NCI-H1694 (cell line): ENCODE results near the gene ABCC4.

Experiments
- DNase-seq: peaks from one replicate; lab custom pipeline; 2025; lab: John Stamatoyannopoulos, UW

The ABCC4 gene

DNA sequence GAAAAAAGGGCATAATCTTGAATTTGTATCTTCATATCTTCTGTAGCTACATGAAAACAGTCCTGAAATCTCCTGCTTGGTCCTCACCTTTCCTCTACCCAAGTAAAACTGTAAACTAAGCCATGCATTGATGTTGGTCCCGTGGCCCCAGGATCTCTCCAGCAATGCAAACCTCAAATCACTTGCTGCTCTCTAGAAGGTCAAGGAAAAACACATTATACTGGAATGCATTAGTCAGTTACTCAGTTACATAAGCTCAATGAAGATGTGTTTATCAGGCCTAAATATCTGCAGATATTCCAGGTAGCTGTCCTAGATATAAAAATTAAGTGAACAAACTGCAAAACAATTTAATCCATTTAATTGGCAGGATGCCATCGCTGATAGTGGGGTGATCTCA lies 261.8 kb downstream of the ABCC4 start:
- no peak for DNase-seq

DNA sequence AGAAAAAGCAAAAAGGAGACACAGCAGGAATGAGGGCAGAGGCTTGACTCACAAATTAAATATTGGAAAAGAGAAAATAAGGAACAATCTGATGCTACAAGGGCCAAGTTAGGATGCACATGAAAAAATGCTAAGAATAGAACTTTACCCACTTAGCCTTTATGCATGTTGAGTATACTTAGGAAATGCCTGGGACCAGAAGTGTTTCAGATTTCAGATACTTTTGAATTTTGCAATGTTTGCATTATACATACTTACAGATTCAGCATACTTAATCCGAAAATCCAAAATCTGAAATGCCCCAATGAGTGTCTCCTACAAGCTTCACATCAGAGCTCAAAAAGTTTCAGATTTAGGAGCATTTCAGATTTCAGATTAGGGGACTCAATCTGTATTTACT lies 262.3 kb downstream of the ABCC4 start:
- no peak for DNase-seq

DNA sequence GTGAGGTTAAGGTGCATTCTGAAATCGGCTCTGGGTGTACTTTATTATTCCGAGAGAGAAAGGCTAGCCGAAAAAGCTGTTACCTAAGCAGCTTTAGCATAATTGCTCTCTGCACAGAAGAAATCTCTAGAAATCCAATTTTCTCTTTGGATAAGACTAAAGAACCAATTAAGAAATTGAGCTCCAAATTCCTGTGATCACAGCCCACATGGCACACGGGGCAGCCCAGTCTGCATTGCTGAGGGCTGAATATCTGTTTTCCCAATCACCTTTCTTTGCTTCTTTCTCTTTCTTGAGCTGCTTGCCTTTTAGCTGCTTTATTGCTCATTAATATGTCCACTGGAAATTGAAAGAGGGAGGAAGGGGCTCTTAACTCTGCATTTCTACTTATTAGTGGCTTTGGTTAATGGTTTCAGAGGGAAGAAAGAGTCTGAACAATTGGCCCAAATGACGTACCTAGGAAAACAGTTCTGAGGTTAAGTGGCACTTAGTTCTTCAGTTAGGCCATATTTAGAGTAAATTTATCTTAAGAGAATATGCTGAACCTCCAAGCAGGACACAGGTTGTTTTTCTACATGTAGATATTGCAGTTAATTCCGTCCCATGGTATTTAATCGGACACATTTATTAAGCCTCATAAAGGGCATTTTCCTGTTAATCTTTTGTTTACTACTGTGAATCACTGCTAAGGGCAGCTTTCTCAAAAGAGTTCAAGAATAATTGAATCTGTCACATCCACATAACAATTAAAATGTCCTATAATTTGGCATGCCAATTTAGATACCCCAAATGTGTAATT lies 265.7 kb downstream of the ABCC4 start:
- no peak for DNase-seq

DNA sequence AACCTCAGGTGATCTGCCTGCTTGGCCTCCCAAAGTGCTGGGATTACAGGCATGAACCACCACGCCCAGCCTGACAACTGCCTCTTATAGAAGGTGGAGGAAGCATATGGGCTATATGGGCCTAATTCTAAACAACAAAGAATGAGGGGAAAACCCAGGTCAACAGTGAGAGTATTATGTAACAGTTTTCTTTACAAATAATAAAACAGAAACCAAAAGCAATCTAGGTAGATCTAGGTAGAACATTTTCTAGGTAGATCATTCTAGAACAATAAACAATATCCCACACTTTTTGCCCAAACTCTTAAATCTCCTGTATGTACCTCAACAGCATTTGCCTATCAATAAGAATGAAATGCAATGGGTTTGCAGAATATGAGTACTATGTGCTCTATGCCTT lies 267.4 kb downstream of the ABCC4 start:
- no peak for DNase-seq

DNA sequence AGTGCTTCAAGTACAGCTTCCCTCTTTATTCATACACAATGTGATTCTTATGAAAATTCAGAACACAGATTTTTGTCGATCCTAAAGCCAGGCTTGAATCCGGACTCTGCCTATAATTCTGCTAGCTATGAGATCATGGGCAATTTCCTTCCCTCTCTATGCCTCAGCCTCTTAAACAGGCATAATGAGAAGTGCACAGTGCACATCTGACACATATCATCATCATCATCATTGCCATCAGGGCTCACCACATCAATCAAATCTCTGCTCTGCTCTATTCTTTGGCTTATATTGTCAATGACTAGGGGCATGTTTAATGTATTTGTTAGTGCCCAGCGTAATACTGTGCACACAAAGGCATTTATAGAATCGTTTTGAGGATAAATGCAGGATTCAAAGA lies 269.1 kb downstream of the ABCC4 start:
- DNase-seq, result no peak

DNA sequence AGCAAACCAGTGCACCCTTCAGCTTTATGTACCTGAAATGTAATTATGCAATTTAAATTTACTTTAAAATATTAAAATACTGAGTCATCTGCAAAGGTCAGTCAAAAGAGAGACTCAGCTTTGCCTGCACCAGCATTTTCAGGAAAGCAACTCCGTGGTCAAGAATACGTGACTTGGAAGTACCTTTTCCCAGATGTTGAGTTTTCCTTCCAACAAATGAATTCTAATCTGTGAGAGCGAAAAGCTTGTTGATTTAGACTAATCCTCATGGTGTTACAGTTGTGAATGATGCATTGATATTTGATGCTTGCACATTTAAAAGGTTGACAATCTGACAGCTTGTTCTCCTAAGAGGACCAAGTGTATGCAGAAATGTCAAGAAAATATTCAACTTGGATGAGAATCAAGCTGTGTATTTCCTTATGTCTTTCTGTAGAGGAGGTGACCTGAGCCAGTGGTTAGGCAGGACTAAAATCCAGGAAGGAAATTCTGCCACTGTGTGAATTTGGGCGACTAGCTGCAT lies 270.4 kb downstream of the ABCC4 start:
- no peak for DNase-seq

DNA sequence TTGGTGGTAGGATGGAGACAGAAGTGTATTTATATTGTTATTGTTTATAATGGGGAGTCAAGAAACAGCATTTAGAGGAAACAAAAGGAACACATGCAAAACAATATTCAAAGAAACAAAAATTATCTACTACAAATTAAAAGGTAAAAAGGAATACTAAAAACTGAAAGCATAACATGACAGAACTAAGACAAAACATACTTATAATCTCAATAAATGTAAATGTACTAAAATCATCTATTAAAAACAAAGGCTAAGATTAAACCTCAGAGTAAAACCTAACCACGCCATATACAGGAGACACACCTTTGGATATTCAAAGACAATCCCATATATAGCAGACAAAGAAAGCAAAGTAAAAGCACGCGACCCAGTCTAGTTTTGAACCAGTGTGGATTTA lies 273.6 kb downstream of the ABCC4 start:
- no peak for DNase-seq

DNA sequence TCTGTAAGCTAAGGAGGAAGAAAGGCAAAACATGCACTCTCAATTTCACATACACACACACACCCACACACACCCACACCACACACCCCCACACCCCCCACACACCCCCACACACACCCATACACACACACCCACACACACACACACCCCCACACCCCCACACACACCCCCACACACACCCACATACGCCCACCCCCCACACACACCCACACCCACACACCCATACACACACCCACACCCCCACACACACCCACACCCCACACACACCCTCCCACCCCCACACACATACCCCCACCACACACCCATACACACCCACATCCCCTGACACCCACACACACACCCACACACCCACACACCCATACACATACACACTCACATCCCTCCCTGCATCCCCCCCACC lies 276.1 kb downstream of the ABCC4 start:
- no peak for DNase-seq

DNA sequence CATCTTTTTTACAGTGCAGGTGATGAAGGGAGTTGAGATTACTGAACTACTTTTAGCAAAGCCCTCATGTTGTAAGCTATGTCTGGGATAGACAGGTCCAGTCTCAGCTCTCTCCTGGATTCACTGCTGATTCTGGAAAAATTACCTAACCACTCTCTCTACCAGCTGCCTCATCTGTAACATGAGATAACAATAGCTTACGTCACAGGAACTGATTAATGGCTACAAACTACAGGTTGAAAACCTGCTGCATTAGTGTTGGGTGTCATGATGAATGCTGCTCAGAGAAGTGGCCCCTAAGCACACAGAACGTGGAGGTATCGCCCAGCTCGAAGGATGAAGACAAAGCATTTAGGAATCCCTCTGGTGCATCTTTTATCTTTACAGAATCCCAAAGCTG lies 277.8 kb downstream of the ABCC4 start:
- no peak for DNase-seq

DNA sequence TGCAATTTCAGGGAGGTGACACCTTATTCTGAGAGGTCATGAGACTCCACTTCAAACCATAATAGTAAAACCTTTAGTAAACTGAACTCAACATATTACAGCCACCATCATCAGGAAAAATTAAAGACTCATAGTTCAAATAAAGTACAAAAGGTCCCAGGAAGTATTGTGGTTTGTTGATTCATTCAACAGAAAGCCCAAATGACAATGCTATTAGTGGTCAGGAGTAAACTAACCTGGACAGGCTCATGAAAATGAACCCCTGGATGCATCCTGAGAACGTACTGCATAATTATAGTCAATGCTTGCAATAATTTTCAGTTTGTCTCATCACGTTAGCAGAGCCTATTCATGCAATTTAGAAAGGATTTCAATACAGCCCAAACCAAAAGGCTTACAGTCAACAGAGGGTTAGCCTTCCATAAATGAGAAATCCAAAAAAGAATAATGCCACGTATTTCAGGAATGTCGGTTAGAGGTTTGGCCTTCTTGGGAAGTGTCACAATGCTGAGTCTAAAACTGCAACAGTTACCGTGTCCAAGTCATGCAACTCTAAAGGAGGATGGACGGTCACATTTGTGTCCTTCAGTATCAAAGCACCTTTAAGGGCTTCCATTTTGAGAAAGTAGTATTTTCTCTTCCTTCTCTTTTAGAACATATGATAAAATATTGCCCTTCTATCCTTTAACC lies 280.8 kb downstream of the ABCC4 start:
- DNase-seq, result no peak

DNA sequence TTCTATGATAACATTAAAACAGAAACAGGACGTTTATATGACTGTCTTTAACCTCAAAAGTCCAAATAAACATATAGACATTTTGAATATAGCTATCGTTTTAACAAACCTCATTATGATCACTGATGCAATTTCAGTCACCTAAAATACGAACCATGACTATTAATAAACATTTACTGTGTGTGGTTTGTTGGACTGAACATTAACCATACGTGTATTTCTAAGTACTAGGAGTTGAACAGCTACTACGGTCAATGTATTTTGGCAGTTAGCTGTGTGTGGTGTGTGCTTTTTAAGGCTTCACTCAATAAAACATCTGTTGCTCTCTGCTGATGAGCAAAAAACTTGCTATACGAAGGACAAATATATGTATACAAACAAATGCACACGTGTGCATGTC lies 281.4 kb downstream of the ABCC4 start:
- DNase-seq, result no peak

DNA sequence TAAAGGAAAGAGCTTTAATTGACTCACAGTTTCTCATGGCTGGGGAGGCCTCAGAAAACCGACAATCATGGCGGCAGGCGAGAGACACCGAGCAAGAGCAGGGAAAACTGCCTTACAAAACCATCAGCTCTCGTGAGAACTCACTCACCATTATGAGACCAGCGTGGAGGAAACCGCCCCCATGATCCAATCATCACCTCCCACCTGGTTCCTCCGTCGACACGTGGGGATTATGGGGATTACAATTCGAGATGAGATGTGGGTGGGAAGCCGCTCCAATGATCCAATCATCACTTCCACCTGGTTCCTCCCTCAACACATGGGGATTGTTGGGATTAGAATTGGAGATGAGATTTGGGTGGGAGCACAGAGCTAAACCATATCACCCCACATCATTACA lies 293.9 kb downstream of the ABCC4 start:
- DNase-seq, result no peak

DNA sequence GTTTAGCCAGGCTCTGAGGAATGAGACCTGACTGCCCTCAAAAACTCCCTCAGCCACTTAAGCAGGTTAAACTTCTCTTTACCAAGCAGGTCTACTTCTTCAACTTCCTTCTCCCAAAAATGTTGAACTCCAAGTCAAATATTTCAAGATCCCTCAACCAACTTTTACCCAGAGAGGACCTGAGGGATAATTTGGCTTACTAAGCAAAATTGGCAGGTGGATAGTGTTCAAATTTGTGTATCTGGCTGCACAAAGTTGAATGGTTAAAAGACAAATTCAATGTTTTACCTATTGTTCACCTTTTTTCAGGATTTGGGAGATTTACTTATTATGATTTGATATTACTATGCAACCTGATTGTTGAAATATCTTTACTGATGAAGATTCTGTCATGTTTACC lies 296.0 kb downstream of the ABCC4 start:
- no peak for DNase-seq

DNA sequence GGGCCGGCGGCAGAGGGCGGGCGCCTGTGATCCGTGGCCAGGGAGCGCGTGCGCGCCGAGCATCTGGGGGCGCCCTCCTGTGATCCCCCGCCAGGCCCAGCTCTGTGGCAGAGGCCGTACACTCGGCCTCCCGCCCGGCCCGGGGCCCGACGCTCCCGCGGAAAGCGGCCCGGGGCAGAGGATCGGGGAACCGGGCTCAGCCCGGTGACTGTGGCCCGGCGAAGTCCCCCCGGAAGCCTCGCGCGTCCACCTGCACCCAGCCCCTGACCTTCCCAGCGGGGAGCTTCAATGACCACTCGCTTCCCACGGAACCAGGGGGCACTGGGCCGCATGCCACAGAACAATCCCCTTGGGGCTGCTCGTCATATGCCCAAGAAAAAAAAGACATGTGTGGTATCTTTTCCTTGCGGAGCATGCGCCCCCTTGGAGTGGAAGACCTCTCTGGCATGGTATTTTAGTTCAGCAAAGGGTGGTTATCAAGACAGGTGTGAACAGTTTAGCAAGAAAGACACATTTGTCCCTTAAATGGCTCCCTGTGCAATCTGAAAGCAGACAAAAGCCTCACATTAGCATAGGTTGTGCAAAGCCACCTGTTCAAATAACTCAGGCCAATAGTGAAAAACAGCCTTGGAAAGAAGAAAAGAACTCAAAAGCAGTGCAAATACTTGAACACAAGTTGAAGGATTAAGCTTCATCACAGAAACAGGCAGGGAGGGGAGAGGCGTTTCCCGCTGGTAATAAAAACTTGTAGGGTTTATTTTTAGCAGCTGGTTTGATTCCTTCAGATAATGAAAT lies 298.0 kb downstream of the ABCC4 start:
- DNase-seq, result no peak

DNA sequence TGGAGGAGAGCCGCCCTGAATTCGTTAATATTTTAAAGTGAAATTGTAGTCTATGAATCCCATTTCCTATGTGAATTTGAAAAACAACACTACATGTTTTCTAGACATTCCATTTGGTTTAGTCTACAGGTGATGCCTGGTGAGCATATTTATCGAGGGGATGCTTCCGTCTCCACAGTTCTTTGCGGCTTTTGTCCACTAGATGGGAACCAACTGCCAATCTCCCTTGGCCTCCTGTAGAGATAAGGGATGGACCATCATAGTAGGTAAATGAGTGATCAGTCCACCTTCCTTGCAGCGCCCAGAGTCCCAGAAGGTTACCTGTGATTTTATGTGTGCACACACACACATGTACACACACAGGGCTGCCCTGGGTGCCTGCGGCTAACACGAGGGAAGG lies 299.1 kb downstream of the ABCC4 start:
- no peak for DNase-seq

DNA sequence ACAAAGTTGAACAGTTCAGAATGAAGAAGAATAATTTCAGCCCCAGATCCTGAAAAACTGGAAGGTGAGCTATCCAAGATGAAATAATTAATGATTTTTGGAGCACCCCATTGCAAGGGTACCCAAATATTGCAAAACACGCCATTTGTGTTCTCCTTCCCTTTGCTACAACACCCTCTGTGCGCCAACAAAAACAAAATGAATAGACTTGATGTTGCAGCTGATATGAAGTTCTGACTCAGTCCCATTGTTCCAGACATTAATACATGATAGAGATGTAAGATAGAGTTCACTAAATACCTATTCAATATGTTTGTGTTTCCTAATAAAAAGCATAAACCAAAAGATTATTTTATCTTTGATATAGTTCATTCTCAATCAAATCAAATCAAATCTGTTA lies 301.4 kb downstream of the ABCC4 start:
- no peak for DNase-seq

DNA sequence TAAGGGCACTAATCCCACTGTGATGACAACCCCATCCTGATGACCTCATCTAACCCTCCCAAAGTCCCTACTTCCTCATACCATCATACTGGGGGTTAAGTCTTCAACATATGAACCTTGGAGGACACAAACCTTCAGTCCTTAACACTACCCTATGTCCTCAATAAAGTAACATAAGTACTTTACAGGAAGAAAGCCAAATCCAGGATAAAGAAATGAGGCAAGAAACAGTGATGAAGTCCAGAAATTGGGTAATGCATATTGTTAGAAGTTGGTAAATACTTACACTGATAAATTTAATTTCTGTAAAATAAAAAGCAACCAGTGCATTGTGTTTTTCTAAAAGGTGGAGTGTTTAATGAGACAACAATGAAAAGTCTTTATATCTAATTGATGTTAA lies 304.1 kb downstream of the ABCC4 start:
- no peak for DNase-seq

DNA sequence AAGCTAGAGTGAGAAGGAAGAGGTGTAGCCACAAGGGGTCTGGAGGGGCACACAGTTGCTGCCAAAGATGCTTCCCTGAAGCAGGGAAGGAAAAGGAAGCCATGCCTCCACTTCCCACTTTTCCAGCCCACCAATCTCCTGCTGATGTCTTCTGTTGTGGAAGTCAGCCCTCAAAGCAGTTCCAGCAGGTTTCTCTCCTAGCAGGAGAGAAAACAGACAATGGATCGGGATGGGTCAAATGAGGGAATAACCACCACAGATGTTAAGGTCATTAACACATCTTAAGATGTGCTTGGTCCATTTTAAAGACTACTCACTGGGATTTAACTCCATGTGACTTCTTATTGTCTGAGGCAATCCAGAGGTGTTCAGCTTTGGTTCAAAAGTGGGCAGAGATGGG lies 304.8 kb downstream of the ABCC4 start:
- DNase-seq, result no peak

DNA sequence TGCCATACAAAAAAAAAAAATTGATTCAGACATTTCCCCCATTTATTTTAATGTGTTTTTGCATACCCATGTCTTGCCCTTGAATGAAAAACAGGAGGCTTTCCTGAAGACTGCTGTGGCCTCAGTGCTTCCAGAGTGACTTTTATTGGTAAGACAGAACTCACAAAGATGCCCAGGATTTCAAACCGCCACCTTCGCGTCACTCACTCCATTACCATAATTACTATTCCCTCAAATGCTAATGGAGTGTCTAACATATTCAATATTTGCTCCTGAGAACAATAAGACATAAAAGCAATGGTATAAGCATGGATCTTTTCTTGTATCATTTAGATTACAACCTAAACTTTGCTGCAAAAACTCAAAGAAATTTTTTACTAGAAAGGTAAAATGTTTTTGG lies 306.7 kb downstream of the ABCC4 start:
- DNase-seq, result no peak

DNA sequence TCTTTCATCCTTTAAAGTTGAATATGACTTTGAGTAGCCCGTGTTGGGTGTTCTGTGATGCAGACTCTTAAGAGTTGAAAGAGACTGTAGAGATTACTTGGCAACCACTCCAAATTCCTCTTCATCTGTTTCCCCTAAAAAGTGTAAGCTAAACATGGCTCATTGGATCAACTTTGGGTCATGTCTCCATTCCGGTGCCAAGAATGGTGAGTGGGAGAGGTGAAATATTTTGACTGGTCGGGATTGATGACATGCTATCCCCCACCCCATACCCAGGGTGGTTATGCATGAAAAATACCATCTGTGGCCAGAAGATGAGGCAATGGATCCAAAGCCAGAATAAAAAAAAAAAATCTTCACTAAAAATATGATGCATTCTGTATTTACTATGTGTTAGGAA lies 307.6 kb downstream of the ABCC4 start:
- no peak for DNase-seq

DNA sequence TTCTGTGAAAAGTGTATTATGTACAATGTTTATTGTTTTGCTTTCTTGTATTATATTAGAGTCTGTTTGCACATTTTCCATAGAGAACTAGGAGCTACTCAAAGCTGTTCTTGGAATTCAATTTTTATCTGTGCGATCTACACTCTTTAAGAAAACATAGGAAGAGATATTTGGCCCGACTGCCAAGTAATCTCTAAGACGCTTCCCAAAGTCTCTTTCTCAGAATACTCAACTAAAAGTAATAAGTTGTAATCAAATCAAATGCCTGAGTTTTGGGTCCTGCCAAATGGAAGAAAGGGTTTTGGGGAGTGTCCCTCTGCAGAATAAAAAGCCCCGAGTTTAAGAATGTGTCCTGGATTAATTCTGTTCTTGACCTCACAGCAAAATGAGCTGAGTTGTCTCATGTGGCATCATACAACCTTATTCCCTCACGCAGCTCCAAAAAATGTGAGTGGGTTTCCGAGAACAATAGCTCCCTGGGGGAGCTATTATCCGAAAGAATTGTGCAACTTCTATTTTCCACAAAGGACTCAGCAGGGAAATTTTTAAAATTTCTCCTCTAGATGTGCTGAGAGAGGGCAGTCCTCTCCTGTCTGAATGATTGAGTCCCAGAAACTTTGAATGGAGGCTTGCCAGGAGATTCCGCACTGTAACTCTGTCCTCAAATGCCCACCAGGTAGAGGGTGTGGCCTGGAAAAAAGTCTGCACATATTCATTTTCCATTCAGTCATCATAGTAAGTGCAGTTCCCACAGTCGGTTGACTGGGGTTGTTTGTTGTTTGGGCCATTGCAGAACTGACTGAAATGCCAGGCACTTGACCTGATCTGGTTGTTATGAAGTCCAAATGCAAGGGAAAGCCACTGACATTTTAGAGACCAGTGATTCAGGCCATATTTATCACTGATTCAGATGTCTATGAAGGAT lies 309.0 kb downstream of the ABCC4 start:
- DNase-seq, result no peak

DNA sequence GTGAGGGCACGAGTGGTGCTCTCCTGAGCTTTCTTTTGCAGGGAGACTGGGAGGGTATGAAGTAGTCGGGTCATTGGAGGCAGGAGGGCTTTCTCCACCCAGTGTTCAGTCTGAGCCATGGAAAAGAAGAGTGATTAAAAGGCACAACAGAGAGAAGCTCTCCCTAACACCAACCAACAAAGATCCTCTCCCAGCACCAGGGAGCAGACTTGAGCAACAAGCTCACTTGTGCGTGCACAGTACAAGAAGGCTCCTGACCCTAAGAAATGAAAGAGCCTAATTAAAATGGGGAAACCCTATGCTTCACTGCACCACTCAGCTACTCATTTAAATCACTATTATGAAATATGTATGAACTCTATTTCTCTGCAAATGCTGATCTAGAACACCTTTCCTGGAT lies 312.6 kb downstream of the ABCC4 start:
- DNase-seq, result no peak
